NAMALWA (cell line): Measurements from ENCODE around the gene FANCI.
A peak's percentile ranks its signal among the peaks of the same experiment; 100 is the strongest.

Source experiments
- DNase-seq: peaks from one replicate; pipeline ENCODE4 v3.0.0-alpha.2; 2015; ENCODE audit warnings: low spot score

FANCI gene

DNA sequence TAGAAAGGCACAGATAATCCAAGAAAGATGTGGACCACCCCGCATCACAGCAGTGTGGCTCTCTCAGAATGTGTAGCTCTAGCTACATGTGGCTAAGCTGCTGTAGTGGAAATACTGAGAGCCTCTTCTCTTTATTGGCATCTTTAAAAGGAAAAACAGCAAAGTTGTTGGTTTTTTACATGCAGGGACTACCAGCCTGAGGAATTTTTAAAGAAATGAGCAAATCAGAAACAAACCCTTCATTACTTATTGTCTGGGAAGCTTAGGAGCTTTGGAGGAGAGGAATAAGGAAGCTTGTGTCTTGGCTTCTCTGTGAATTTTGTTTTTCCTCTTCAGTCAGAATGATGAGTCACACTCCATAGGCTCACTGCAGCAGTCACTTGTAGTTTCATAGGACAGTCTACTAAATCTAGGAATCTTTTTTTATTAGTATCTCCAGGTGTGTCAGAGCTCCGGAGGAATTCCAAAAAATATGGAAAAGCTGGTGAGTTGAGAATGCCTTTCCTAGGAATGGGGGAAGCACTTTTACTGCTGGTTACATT lies 63.3 kb downstream of the FANCI start:
- no peak for DNase-seq

DNA sequence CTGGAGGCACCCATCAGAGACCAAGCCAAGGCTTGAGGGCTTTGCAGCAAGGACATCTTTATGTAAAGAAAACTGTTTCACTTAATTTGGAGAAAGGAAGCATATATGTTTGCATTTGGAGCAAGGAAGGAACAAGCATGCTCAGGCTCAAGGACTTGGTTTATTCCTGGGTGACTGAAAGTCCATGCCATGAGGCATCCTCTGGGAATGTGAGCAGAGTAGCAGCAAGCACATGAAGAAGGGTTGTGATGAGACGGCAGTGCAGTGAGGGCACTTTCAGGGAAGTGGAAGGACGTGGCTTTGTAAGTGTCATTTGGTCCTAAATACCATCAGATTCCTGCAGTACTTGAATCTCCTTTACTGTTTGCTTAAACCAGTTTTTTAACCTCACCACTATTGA lies 64.0 kb downstream of the FANCI start:
- DNase-seq: no peak

DNA sequence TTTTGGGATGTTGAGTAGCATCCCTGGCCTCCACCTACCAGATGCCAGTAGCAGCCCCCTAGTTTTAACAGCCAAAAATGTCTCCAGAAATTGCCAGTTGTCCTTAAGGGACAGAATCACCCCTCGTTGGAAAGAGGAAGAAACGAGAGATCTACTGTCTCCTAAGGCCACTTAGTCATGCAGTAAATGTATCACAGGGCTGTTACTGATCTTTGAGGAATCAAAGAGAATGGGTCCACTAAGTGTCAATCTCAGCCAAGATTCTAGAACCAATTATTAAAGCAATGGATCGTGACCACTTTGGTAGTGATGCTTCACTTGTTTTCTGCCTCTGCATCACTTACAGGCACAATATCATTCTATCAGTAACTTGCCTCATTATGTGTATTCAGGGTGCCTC lies 64.5 kb downstream of the FANCI start:
- no peak for DNase-seq

DNA sequence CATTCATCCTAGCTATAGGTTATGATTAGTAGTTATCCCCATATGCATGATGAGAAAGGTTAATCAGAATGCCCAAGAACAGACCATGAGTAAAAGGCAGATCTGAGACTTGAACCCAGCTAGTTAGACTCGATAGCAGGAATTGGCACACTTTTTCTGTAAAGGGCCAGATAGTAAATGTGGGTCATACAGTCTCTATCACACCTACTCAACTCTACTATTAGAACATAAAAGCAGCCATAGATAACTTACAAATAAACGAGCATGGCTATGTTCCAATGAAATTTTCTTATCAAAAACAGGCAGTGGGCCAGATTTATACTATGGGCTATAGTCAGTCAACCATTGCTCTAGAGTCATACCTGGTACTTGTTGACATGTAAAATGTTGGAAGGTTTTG lies 66.2 kb downstream of the FANCI start:
- no peak for DNase-seq

DNA sequence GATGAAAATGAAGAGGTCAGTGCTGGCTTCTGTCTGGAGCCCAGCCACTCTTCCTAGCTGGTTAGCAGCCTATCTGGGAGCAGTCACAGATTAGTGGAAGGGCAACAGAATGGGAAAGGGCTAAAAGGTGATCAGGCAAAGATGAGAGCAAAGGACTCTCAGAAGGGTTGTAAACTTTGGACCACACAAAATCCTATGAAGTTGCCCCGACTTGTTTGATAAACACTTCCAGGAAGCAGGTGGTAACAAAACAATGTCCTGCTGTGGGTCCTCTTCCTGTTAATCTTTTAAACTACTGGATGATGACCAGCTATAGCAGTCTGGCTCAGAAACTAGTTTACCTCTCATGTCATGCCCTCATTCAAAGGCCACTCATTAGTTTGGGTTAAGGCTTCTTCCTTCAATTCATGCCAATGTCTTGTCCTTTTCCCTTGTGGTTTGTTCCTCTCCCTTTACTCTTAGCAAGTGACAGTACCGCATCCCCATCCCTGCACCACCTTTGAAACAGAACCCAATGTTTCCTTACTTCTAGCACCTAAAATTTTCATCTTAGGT lies 71.7 kb downstream of the FANCI start:
- no peak for DNase-seq

DNA sequence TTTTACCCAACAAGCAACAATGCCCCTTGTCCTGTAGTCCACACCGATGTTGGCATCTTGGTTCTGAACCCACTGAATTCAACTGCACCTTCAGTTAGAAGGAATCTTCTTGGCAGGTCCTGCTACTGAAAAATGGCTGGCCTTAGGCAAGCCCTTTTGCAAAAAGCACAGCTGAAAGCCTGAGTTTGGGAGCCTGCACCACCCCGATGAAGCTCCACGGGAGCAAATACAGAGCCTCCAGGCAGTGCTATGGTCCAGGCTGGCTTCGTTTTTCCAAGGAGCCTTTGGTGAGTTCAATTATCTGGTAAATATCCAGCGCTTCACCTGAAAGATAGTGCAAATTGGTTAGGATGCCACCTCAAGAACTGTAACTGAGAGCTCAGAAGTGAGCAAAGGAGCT lies 72.7 kb downstream of the FANCI start:
- DNase-seq: no peak

- no peak for DNase-seq
These were observed 73.5 kb downstream of the FANCI start for GRCh38 chr15:89317186-89317720.

- DNase-seq: no peak
These were observed 75.9 kb downstream of the FANCI start for GRCh38 chr15:89319678-89320077.

DNA sequence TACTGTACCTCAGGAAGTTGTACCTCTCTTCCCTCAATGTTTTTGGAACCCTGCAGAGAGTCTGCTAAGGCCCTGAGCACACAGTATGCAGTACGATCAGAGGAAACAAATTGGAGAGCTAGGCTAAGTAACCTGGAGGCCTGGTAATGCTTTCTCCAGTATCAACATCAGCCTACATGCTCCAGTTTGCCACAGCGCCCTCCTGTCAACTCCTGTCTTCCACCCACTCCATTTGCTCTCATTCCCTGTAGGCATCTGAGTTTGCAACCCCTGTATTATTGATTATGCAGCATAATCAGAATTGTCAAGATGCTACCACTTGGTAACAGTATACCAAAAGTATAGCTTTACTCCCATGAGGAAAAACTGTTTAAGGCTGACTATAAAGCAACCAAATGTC lies 76.4 kb downstream of the FANCI start:
- DNase-seq: no peak

DNA sequence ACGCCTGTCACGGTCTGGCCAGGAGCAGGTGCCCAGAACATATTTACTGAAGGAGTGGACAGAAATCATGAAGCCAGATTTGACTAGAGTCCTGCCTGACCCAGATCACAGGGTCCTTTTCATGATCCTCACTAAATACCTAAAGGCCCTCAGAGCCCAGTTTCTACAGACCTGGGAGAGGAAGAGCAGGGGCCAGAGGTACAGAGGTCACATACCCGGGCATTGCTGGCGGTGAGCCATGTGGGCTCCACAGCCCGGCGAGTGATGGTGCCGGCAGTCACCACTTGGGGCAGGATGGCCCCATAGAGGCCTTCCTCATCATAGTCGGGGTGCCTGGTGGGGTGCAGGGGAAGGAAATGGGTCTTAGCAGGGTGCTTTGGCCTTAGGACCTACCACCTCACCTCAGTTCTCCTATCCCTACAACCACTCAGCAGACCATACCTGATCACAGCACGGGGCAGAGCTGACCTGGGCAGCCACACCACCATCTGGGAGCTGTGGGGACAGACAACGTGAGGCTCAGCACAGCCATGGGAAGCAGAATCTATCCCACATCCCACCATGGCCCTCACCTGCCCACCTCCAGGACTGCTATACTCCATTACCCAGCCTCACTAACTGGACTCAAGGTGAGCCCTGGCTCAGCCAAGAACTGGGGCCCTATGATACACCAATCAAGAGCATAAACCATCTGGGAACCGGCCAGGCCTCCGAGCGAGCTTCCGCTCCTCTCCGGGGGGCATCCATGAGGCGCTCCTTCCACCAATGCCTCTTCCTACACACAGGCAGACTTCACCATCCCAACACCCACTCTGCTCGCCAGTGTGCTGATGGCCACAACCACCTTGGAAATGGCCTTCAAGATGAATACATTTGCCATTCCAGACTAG lies 78.0 kb downstream of the FANCI start:
- no peak for DNase-seq

DNA sequence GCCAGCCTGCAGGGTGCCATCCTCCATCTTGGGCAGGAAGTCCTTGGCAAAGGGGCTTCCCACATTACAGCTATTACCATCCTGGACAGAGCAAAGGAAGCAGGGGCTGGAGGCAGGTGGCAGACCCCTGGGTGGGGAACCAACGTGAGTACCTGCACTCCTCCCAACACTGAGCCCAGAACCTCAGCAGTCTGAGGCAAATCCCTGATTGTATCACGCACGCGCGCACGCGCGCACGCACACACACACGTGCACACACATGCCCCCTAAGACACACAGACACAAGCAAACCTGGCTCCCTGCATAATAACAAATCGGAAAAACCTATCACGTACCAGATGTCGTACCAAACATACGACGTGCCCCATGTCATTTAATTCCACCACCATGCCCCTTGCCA lies 79.0 kb downstream of the FANCI start:
- DNase-seq: no peak

GRCh38 chr15:89323825-89324224 lies 80.0 kb downstream of the FANCI start:
- no peak for DNase-seq

- DNase-seq: no peak
These were observed 81.4 kb downstream of the FANCI start for GRCh38 chr15:89325039-89325803.

DNA sequence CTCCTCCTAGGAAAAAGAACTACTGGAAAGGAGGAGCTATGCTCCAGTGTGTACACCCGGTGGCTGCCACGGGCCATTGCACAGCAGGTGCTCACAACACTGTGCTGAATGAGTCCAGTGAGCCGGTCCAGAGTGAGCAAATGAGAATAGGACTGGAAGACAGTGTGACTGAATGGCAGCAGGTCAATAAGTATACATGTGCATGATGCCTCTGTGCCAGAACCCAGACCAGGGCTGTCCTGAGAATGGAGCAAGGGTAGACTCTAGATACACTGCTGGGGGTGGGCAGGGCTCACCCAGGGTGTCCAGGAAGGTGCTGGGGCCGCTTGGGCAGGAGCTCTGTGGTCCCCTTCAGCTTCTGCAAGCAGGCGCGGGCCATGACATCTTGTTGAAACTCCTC lies 82.5 kb downstream of the FANCI start:
- DNase-seq: no peak

DNA sequence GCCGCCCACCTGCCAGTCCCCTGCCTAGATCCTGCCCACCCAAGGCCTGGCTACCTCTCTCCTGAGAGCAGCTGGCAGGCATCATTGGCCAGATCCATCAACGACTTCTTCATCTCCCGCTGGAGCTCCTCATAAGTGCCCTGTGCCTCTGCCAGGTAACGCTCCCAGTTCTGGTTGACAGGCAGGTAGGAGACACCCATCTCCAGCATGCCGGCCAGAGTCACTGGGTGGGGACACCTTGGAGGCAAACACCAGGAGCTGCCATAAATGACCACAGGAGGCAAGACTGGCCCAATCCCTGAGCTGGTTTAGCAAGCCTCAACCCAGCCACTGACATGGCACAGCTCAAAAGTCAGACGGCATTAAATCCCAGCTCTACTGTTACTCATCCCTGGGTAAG lies 83.3 kb downstream of the FANCI start:
- no peak for DNase-seq

DNA sequence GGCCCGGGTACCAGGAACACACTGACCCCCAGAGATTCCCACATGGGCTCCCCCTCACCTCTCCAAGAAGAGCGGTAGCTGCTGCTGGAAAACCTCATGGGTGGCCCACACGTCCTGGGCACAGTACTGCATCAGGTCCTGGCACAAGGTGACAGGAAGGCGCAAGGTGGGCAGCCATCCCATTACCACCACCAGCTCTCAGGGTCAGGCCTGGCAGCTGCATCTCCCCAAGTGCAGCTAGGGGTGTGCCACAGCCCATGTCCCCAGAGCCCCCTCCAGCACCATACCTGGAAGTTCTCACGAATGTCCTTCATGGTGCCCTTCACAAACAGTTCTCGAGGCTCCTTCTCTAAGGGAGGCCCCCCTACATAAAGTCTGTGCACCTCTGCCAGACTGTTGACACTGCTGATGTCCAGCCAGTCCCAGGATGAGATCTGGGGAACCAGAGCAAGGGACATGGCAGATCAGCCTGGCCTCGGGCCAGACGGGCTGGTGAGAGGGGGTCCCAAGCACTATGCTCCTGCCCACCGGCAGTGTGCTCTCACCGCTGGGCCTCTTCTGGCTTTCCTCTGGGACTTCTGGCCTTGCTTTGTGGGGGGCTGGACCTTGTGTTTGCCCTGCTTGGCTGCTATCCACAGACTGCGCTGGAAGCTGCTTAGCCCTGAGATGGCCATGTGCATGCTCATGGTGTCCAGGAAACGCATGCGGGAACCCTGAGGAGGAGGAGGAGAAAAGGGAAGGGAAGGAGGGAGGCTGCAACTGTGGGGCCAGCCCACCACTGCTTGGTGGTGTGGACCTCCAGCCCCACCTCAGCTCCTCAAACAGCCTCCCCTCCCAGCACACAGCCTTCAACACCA lies 84.8 kb downstream of the FANCI start:
- DNase-seq: no peak

- no peak for DNase-seq
These were observed 85.7 kb downstream of the FANCI start for GRCh38 chr15:89329329-89330084.

DNA sequence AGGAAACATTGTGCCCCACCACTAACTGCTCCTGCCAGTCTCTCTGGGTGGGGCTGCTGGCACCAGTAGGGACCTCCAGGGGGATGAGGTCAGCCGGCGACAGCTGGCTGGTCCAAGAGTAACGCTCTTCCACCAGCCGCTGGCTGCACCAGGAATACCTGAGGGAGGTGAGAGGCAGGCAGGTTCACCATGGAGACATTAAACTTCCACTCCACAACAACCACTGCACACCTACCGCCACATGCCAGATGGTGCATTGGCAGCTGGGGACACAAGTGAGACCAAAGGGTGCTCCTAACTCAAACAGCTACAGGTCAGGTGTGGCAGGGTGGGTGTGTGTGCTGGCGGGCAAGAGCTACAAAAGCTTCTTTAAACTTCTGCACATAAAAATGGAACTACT lies 86.3 kb downstream of the FANCI start:
- DNase-seq: no peak

DNA sequence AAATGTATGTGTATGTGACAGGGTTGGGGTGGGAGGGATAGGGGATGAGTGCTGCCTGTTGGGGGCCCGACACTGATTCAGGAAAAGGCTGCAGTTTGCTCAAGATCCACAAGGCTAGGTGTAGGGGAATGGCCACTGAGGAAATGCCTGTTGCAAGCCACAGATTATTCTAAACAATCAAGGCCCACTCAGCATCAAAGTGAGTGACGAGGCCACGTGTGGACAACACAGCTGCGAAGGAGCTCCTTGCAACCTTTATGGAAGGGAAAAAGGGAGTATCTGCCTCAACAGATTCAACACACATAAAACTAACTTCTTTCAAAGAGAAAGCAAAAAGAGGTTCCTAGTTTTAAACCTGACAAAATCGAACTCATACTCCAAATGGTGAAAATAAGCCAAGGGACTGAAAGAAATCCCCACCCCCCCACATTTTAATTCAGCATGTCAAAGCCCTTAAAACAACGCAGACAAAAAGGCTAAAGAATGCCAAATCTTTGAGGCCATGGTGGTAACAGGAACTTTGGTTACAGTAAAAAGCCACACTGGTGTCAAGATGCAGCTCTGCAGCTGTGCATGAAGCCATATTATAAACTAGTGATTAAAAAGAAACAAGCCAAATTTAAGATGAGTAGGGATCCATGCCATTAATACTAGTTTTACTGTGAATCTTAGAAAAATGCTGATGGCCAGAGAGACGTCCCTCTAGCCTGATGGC lies 87.3 kb downstream of the FANCI start:
- DNase-seq: no peak

GRCh38 chr15:89332446-89332845 lies 88.7 kb downstream of the FANCI start:
- DNase-seq: peak; percentile 59
